GM21717 (cell line): Measurements from ENCODE around the gene ECI1.
A peak's percentile ranks its signal among the peaks of the same experiment; 100 is the strongest.

Experiments used
- ATAC-seq: cut with Tn5 transposase; IDR thresholded peaks from one replicate; pipeline ENCODE4 v1.9.1; 2021; ENCODE audit warnings: mild to moderate bottlenecking, moderate library complexity; ENCODE audit not compliant: unreplicated experiment

ECI1 gene, protein sequence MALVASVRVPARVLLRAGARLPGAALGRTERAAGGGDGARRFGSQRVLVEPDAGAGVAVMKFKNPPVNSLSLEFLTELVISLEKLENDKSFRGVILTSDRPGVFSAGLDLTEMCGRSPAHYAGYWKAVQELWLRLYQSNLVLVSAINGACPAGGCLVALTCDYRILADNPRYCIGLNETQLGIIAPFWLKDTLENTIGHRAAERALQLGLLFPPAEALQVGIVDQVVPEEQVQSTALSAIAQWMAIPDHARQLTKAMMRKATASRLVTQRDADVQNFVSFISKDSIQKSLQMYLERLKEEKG

DNA sequence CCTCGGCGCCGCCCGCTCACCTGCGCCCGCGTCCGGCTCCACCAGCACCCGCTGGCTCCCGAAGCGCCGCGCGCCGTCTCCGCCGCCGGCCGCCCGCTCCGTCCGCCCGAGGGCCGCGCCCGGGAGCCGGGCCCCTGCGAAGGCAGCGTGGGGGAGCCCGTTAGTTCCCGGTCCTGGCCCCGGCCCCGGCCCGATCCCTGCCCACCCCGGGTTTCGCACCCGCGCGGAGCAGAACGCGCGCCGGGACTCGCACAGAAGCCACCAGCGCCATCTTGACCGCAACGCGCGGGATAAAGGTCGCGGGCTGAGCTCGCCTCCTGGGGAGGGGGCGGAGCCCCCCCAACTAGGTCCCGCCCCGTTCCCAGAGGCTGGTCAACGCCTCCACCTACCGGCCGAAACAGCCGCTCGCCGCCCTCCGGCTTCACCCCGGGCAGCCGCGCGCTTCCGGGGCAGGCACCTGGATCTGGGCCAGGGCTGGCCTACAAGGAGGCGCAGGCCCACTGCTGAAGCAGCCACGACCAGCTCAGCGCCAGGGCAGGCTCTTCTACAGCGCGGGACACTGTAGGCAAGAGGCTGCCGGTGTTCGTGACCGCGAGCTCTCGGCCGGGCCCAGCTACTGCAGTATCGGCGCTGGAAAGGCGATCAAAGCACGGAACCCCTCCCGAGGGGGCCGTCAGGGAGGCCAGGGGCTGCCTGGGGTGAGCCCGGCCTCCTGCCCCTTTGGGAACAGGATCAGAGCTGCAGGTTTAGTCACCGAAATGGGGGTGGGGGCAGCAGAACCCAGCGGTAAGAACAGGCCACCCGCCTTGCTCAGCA lies at the start of gene ECI1:
TSS of gene ECI1 (minus strand) at position 292 of the 816 bp plus-strand sequence. CDS start at position 271, 21 bp downstream.
- ATAC-seq: peak; percentile 75

DNA sequence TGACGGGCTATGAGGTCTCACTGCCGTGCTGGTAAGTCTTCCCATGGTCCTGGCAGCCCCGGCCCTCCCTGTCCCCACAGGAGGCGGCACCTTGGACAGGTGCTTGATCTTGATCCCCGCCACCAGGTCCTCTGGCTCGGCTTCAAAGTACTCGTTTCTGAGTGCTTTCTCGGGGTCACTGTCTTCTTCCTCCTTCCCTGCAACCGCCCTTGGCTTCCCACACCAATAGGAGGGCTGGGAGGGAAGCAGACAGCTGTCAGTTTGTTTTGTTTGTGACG lies 48.5 kb upstream of the ECI1 start:
- ATAC-seq: no peak

DNA sequence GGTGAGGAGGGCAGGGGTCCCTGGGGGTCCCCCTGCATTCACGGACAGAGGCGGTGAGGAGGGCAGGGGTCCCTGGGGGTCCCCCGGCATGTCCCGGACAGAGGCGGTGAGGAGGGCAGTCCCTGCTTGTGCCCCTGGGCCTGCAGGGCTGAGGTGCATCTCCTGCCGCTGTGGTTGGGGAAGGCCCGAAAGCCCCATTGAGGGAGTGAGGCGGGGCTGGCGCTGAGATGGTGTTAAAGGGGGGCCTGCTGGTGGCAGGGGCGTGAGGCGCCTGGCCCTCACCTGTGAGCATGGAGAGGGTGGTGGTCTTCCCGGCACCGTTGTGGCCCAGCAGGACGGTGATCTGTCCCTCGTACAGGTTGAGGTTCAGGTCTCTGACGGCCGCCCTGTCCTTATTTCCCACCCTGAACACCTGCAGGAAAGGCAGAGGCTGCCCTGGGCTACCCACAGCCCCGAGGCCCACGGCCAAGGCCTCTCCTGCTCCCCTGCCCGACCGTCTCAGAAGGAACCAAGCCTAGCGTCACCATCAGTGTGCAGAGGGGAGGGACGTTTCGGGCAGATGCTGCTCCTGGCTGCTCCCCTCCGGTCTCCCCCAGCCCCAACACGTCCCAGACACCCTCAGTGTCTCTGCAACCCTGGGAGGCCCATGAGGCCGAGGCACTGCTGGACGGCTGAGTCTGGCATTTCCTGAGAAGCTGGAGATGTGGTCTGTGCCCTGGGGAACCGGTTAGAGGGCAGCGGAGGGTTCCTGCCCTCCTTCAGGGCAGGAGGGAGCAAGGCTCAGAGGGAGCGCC lies 47.9 kb upstream of the ECI1 start:
- ATAC-seq: no peak

DNA sequence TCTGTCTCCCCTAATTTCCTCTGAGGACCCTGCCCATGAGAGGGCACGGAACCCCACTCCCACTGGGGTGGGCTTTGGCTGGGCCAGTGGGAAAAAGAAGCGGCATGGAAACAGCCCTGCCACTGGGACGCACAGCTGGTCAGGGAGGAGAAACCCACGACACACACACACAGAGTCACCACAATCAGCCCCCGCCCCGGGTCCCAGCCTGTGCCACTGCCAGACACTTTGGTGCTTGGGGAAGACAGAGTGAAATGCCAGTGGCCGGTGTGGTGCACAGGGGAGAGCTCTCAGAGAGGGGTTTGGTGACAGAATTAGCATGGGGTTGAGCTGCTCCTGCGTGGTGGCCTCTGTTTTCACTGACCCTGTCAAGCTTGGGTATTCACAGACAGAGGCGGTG lies 47.2 kb upstream of the ECI1 start:
- no peak for ATAC-seq

DNA sequence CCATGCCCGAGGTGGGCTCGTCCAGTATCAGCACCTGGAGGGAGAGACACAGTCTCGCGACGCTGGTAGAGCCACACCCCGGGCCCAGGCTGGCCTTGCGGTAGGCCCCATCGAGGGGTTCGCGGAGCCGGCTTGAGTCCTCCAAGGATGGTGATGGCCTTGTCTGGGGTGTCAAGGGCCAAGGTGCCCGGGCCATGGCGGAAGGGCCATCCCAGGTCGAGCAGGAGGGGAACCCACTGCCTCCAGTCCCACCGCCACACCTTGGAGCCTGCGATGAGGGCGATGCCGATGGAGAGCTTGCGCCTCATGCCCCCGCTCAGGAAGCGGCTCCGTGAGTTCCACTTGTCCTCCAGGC lies 46.1 kb upstream of the ECI1 start:
- no peak for ATAC-seq

DNA sequence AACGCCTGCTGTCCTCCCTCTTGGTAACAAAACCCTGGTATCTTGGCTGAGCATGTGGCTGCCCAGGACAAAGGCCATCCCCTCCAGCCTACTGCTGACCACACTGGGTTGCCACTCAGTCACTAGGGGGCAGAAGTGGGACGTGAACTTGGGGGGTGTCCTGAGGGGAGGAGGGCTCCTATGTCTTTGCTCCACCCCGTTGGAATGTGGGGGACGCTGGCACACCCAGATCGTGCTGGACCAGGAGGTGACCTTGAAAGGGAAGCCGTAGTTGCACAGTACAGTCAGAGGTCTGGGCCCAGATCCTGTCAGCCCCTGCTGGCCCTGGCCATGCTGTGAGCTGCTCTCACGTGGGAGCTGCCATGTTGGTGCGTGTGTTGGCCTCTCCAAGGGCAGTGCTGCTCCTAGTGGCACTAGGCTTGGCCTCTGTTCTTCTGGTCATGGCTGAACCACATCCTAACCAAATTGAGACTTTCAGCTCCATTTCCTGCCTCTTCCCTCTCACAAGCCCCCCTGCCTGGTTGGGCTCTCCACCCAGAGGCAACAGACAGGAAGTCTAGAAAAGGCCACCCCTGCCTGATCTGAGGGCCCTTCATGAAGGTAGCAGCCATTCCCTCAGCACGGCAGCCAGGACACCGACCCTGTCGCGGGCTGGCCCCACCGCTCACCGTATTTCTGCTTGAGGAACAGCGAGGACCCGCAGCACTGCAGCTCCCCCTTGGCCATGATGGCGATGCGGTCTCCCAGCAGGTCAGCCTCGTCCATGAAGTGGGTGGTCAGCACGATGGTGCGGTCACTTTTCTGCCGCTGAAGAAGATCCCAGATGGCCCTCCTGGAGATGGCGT lies 45.5 kb upstream of the ECI1 start:
- ATAC-seq: no peak

DNA sequence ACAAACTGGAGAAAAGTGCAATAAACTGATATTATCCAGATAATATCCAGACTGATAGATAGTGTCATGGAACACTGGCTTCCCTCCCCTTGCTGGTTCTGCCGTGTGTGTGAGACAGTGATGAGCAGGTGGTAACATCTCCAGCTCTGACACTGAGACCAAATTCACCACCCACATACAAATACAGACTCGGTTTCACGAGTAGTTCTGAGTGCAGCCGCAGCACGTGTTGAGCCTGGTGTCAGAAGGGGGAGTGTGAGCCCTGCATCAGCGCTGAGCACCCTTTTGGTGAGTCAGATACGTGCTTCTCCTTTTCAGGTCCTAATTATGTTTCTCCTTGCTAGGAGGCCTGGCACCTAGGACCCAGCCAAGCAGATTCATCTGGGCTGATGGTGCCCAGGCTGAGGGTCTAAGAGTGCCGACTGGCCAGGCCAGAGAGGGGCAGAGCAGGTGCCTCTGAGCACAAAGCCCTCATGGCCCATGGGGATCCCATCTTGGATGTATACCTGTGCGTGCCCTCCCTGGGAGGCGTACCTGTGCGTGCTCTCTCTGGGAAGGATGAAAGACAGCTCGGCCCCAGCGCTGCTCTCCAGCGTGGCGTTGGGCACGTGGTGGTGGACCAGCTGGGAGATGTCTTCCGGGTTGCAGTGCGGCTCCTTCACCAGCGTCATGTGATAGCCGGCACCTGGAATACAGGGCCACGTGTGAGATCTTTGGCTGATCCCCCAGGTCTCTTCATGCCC lies 43.8 kb upstream of the ECI1 start:
- ATAC-seq: peak; percentile 72

DNA sequence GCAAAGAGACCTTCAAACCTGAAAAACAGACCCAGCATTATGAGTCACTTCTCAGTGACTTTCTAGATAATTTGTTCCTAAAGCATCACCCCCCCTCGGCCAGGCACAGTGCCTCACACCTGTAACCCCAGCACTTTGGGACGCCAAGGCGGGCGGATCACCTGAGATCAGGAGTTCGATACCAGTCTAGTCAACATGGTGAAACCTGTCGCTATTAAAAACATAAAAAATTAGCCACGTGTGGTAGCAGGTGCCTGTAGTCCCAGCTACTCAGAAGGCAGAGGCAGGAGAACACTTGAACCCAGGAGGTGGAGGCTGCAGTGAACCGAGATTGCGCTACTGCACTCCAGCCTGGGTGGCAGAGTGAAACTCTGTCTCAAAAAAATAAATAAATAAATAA lies 40.8 kb upstream of the ECI1 start:
- no peak for ATAC-seq

DNA sequence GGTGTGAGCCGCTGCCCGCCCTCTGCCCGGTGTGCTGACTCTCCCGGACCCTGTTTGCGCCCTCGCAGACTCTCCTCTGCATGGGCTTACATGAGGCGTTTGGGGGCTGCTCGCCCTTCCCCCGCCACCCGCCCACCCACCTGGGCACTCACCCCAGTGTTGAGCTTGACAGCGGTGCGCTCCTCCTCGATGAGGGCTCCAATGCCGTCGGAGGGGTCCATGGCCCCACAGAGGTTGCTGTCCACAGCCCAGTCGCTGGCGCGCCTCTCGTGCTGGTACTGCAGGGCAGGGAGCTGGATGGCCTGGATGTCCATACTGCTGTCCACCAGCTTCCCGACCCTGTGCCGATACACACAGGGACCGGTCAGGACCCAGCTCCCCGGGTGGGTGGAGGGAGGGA lies 37.9 kb upstream of the ECI1 start:
- no peak for ATAC-seq

DNA sequence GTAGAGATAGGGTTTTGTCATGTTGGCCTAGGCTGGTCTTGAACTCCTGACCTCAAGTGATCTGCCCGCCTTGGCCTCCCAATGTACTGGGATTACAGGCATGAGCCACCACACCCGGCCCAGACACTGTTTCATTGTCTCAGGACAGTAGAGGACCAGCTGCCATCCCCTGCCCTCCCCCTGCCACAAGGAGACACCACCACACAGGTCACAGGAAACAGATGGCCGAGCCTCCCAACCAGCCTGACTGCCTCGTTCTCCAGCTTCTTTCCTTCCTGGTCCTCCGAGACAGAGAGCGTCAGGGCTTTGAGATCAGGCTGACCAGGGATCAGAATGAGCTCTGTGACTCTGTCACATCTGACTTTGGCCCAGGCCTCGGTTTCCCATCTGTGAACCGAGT lies 37.3 kb upstream of the ECI1 start:
- ATAC-seq: no peak

DNA sequence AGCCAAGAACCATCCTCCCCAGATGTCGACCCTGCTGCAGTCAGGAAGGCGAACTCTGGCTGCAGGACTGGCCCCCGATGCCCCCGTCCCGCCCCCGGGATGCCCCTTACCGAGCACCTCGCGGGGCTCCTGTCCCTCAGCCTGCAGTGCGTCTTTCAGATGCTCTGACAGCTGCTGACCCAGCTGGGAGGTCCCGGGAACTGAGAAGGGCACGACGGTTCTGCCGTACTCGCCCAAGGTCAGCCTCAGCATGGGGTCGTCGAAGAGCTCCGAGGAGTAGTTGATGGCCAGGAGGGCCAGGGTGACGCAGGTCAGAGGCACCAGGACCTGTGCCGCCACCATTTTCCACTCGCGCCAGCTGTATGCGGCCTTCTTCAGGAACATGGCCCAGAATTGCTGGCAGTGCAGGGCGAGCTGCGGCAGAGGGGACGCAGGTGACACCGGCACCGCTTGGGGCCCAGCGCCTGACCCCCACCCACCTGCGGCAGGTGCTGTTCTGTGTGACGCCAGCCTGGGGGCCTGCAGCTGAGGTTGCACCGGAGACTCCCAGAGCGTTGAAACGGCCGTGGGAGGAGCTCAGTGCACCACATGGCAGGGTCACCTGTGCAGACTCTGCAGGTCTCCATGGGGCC lies 36.6 kb upstream of the ECI1 start:
- no peak for ATAC-seq

DNA sequence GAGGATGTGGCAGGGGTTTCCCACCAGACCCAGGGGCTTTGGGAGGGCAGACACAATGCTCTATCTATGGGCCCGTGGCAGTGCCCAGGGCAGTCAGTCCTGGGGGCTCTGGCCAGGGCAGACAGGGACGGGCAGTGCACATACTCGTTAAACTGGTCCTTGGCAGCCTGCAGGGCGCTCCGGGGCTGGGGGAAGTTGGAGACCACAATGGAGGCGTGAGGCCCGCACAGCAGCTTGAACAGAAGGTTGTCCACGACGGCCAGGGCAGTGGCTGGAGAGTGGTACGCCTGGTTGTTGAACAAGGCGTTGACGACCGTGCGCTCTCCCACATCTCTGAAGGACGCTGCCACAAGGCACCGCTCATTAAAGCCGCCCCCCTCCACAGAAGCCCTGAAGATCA lies 35.2 kb upstream of the ECI1 start:
- ATAC-seq: no peak

DNA sequence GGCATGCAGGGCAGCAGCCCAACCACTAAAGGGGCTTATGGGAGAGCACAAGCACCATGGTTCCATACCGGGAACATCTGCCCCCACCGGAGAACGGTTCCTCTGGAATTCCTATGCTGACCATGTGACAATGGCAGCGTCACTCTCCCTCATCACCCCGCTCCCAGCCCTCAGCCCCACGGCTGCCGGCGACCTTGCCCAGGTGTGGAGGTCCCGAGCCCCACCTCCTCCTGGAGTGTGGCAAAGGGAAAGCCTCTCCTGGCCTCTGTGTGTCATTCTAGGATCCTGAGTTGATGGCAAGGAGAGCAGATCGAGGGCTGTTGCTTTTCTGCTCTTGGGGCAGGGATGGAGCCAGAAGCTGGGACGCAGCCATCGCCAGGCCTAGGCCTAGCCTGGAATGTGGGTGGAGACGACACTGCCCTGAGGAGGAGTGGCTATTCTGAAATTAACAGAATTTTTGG lies 34.4 kb upstream of the ECI1 start:
- ATAC-seq: no peak

DNA sequence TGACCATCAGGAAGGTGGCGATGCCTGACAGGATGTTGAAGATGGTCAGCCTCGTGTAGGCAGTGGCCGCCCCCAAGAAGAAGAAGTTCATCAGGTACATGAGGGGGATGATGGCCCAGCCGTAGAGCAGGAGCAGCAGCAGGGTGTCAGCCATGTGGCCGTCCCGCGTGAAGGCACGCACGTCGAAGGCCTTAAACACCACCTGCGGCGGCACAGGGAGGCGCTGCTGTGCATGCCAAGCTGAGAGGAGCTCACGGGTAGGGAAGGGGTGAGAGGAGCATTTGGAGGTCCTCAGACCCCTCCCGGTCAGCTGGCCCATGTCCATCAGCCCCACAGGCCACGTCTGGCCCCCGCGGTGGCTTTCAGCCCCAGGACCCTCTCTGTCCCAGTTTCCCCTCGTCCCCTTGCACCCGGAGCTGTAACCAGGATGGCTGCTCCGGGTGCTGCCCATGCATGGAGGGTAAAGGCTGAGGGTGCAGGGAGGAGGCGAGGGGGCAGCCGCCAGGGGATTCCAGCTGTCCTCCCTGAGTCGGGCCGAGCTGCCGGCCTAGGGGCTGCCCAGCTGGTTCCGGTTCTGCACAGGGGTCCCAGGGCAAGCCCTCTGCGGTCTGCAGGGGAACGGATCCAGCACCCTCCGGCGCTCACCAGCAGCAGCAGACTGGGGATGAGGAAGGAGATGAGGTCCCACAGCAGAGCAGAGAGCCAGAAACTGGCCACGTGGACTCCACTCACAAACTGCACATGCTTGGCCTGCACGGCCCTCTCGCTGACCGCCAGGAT lies 33.6 kb upstream of the ECI1 start:
- no peak for ATAC-seq

DNA sequence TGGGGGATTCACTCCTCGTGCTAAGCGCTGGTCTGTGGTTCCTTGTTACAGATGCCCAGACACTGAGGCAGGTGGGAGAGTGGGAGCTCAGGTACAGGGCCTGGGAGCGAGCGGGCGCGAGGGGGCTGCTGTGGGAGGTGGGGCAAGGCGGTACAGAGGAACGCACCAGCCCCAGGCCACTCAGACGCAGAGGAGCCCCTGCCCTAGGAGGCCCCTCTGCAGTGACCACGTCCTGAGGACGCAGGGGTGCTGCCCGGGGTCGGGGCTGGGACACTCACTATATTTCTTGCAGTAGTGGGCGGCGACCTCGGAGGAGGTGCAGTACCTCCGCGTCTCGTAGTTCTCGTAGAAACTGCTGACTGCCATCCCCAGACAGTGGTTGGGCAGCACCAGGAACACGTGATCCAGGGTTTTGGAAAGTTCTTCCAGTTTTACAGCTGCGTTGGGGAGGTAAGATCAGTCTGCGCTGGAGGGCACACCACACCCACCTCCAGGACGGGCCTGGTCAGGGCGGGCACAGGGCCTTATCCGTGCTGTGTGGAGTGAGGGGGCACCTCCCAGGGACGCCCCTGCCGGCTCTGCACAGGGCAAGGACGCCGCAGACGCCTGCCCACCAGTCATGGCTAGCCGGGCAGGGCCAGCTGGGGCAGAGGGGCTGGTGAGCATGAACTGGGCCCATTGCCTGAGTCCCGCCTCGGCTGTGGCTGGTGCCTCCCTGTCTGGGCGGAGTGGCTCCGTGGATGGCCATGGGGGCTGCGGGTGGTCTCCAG lies 32.8 kb upstream of the ECI1 start:
- no peak for ATAC-seq

DNA sequence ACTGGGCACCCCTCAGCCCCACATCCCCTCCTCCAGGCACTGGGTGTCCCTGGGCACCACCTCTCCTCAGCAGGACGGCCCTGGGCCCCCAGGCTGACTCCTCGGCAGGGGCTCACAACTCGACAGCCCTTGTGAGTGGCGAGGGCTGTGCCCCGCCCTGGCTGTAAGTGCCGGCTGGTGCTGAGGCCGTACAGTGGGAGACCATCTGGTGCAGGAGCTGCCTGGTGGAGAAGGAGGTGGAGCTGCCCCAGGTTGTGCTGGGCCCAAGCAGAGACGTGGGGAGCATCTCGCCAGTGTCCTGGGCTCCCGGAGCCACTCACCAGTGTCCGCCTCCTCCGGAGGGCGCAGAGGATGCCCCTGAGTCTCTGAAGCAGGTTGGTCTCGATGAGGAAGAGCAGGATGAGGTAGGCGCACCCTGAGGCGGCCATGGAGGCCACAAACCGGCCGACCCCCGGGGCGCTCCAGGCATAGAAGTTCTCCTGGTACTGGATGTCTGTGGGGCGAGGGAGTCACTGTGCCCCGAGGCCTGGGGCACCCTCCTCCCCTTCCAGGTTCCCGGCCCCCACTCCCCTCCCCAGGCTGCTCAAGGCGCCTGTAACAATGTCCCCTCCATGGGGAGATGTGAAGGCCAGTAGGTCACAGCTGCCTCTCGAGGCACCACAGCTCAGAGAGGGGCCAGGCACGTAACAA lies 31.6 kb upstream of the ECI1 start:
- ATAC-seq: no peak

DNA sequence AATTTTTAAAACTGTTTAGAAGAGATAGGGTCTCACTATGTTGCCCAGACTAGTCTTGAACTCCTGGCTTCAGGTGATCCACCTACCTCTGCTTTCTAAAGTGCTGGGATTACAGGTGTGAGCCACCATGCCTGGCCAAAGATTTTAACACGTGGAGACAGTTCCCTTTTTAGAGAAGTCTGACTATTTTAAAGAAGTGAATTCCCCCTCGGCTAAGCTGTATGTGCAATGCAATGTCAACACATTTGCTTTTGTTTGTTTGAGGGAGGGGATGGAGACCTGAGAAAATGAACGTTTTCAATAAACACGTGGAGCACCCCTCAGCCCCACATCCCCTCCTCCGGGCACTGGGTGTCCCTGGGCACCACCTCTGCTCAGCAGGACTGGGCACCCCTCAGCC lies 30.9 kb upstream of the ECI1 start:
- ATAC-seq: no peak
